ENCODE measurements around the gene ALAS2.
"Not testable (repeated sequence)": the region's sequence is repeated elsewhere in the genome, so short reads cannot be mapped to it uniquely, and the experiment has no call there.

The ALAS2 gene

GRCh38 chrX:55030271-55031205, at the start of gene ALAS2:
ALAS2 (minus strand) TSS chrX:55030977; CDS start chrX:55026000, 4,977 bp downstream.
- DNase-seq (ENCODE audit: low read depth, low spot score), result no peak

- DNase-seq (ENCODE audit: low read depth, low spot score), result no peak
Observed at GRCh38 chrX:55074851-55075467, 44.2 kb upstream of the ALAS2 start, which contains the start of gene PAGE2B. PAGE2B (plus strand) TSS chrX:55075030; CDS start chrX:55076042, 1,012 bp downstream.

GRCh38 chrX:55072286-55072685, 41.5 kb upstream of the ALAS2 start:
- no peak for DNase-seq (ENCODE audit: low read depth, low spot score)

- DNase-seq (ENCODE audit: low read depth, low spot score), result not testable (repeated sequence)
Observed at GRCh38 chrX:55067180-55067579, 36.4 kb upstream of the ALAS2 start.

- no peak for DNase-seq (ENCODE audit: low read depth, low spot score)
Observed at GRCh38 chrX:55057675-55058249, 27.0 kb upstream of the ALAS2 start.

- no peak for DNase-seq (ENCODE audit: low read depth, low spot score)
Observed at GRCh38 chrX:55056820-55057674, 26.3 kb upstream of the ALAS2 start.

- not testable (repeated sequence) for DNase-seq (ENCODE audit: low read depth, low spot score)
Observed at GRCh38 chrX:55050599-55050998, 19.8 kb upstream of the ALAS2 start.

GRCh38 chrX:55041514-55041913, 10.7 kb upstream of the ALAS2 start:
- no peak for DNase-seq (ENCODE audit: low read depth, low spot score)

GRCh38 chrX:55039471-55039870, 8.7 kb upstream of the ALAS2 start:
- DNase-seq (ENCODE audit: low read depth, low spot score), result peak; percentile 3

- DNase-seq (ENCODE audit: low read depth, low spot score), result no peak
Observed at GRCh38 chrX:55033429-55033828, 2.7 kb upstream of the ALAS2 start.

- DNase-seq (ENCODE audit: low read depth, low spot score), result no peak
Observed at GRCh38 chrX:55029291-55029690, 1.5 kb downstream of the ALAS2 start.

GRCh38 chrX:55028611-55029010, 2.2 kb downstream of the ALAS2 start:
- no peak for DNase-seq (ENCODE audit: low read depth, low spot score)

GRCh38 chrX:55028040-55028439, 2.7 kb downstream of the ALAS2 start:
- no peak for DNase-seq (ENCODE audit: low read depth, low spot score)

GRCh38 chrX:55026840-55027239, 3.9 kb downstream of the ALAS2 start:
- DNase-seq (ENCODE audit: low read depth, low spot score), result no peak

GRCh38 chrX:55026143-55026542, 4.6 kb downstream of the ALAS2 start:
- no peak for DNase-seq (ENCODE audit: low read depth, low spot score)

- DNase-seq (ENCODE audit: low read depth, low spot score), result no peak
Observed at GRCh38 chrX:55014897-55015299, 15.9 kb downstream of the ALAS2 start.

- no peak for DNase-seq (ENCODE audit: low read depth, low spot score)
Observed at GRCh38 chrX:55011294-55011693, 19.5 kb downstream of the ALAS2 start.

GRCh38 chrX:55008571-55009358, 22.0 kb downstream of the ALAS2 start:
- DNase-seq (ENCODE audit: low read depth, low spot score), result no peak

- no peak for DNase-seq (ENCODE audit: low read depth, low spot score)
Observed at GRCh38 chrX:55007656-55008055, 23.1 kb downstream of the ALAS2 start.

- DNase-seq (ENCODE audit: low read depth, low spot score), result no peak
Observed at GRCh38 chrX:55006827-55007621, 23.8 kb downstream of the ALAS2 start.
